ENCODE measurements around the gene IL6.

Gene IL6

DNA sequence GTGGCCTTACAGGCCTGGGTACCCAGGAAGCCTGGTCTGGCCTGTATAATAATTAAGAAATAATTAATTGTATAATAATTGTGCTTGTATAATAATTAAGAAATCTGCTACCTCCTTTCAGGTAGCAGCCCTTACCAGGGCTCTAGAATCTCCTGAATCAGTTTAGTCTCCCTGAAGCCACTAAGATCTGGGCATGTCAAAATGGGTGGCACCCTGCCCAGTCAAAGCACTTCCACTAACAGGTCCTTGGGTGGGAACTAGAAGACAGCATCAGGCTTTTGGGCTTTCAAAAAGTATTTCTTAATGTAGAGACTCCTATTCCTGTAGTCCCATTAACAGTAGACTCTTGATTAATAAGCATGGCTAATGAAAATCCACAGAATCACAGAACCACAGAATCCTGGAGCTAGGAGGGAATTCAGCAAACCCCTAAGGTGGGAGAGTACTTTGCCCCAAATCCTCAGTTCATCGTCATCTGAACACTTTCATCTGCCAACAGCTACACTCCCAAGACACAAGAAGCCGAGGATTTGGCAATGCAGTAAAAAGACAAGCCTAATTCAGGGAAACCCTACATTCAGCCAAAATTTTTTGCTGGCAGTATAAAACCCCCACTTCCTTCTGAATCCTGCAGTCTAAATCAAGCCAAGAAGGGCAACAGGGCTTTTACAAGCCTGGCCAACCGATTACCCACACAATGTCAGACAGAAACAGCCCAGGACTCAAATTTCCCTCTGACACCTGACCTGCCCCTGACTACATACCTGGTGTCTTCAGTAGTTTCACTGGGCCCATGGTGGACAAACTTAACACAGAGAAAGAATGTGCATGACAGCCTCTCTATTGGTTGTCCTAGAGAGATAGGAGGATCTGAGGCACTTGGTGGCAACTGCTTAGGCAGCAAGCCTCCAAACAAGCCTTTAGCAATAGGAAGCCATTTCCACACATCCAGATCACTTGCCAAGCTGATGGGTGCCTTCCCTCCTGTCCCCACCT lies 5.9 kb upstream of the IL6 start:
- Histone ChIP-seq H3K4me1 (ENCODE audit: control insufficient read depth, insufficient read depth, low read length) (peaks cover 5% of the 10 kb centered on the region), H3K36me3 (ENCODE audit: control insufficient read depth, insufficient read depth, low read length) (no peaks in the 10 kb centered on the region), H3K4me3 (ENCODE audit: low read depth, low read length) (no peak overlapping the region), H3K9me3 (ENCODE audit: control insufficient read depth, insufficient read depth, low read length) (no peaks in the 10 kb centered on the region), H3K27me3 (ENCODE audit: control insufficient read depth, insufficient read depth, low read length) (no peaks in the 10 kb centered on the region), H3K9ac (ENCODE audit: low read depth, low read length) (no peak overlapping the region)

GRCh38 chr7:22722536-22723180 lies 4.3 kb upstream of the IL6 start:
- no peaks in the 10 kb centered on the region for H3K36me3 ChIP-seq (ENCODE audit: control insufficient read depth, insufficient read depth, low read length)
- peaks cover 9% of the 10 kb centered on the region for H3K4me1 ChIP-seq (ENCODE audit: control insufficient read depth, insufficient read depth, low read length)
- H3K9ac ChIP-seq (ENCODE audit: low read depth, low read length): no peak overlapping the region
- no peaks in the 10 kb centered on the region for H3K9me3 ChIP-seq (ENCODE audit: control insufficient read depth, insufficient read depth, low read length)
- no peak overlapping the region for H3K4me3 ChIP-seq (ENCODE audit: low read depth, low read length)
- H3K27me3 ChIP-seq (ENCODE audit: control insufficient read depth, insufficient read depth, low read length): no peaks in the 10 kb centered on the region

GRCh38 chr7:22723181-22723601 lies 3.8 kb upstream of the IL6 start:
- Histone ChIP-seq H3K27me3 (ENCODE audit: control insufficient read depth, insufficient read depth, low read length) (no peaks in the 10 kb centered on the region), H3K4me3 (ENCODE audit: low read depth, low read length) (no peak overlapping the region), H3K9me3 (ENCODE audit: control insufficient read depth, insufficient read depth, low read length) (no peaks in the 10 kb centered on the region), H3K36me3 (ENCODE audit: control insufficient read depth, insufficient read depth, low read length) (no peaks in the 10 kb centered on the region), H3K9ac (ENCODE audit: low read depth, low read length) (no peak overlapping the region), H3K4me1 (ENCODE audit: control insufficient read depth, insufficient read depth, low read length) (peaks cover 9% of the 10 kb centered on the region)

- Histone ChIP-seq H3K4me1 (ENCODE audit: control insufficient read depth, insufficient read depth, low read length) (peaks cover 9% of the 10 kb centered on the region), H3K4me3 (ENCODE audit: low read depth, low read length) (no peak overlapping the region), H3K36me3 (ENCODE audit: control insufficient read depth, insufficient read depth, low read length) (no peaks in the 10 kb centered on the region), H3K9ac (ENCODE audit: low read depth, low read length) (no peak overlapping the region), H3K27me3 (ENCODE audit: control insufficient read depth, insufficient read depth, low read length) (no peaks in the 10 kb centered on the region), H3K9me3 (ENCODE audit: control insufficient read depth, insufficient read depth, low read length) (no peaks in the 10 kb centered on the region)
Measured at GRCh38 chr7:22723637-22724036, 3.4 kb upstream of the IL6 start.

- Histone ChIP-seq H3K27me3 (ENCODE audit: control insufficient read depth, insufficient read depth, low read length) (no peaks in the 10 kb centered on the region), H3K36me3 (ENCODE audit: control insufficient read depth, insufficient read depth, low read length) (no peaks in the 10 kb centered on the region), H3K4me1 (ENCODE audit: control insufficient read depth, insufficient read depth, low read length) (peaks cover 9% of the 10 kb centered on the region), H3K9me3 (ENCODE audit: control insufficient read depth, insufficient read depth, low read length) (no peaks in the 10 kb centered on the region), H3K4me3 (ENCODE audit: low read depth, low read length) (no peak overlapping the region), H3K9ac (ENCODE audit: low read depth, low read length) (no peak overlapping the region)
Measured at GRCh38 chr7:22724861-22725260, 2.1 kb upstream of the IL6 start.

- Histone ChIP-seq H3K9me3 (ENCODE audit: control insufficient read depth, insufficient read depth, low read length) (no peaks in the 10 kb centered on the region), H3K9ac (ENCODE audit: low read depth, low read length) (no peak overlapping the region), H3K36me3 (ENCODE audit: control insufficient read depth, insufficient read depth, low read length) (no peaks in the 10 kb centered on the region), H3K27me3 (ENCODE audit: control insufficient read depth, insufficient read depth, low read length) (no peaks in the 10 kb centered on the region), H3K4me1 (ENCODE audit: control insufficient read depth, insufficient read depth, low read length) (peaks cover 9% of the 10 kb centered on the region), H3K4me3 (ENCODE audit: low read depth, low read length) (no peak overlapping the region)
Measured at GRCh38 chr7:22725585-22725984, 1.4 kb upstream of the IL6 start.

DNA sequence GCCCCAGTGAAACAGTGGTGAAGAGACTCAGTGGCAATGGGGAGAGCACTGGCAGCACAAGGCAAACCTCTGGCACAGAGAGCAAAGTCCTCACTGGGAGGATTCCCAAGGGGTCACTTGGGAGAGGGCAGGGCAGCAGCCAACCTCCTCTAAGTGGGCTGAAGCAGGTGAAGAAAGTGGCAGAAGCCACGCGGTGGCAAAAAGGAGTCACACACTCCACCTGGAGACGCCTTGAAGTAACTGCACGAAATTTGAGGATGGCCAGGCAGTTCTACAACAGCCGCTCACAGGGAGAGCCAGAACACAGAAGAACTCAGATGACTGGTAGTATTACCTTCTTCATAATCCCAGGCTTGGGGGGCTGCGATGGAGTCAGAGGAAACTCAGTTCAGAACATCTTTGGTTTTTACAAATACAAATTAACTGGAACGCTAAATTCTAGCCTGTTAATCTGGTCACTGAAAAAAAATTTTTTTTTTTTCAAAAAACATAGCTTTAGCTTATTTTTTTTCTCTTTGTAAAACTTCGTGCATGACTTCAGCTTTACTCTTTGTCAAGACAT lies 574 bp upstream of the IL6 start:
- no peak overlapping the region for H3K9ac ChIP-seq (ENCODE audit: low read depth, low read length)
- no peaks in the 10 kb centered on the region for H3K9me3 ChIP-seq (ENCODE audit: control insufficient read depth, insufficient read depth, low read length)
- no peaks in the 10 kb centered on the region for H3K27me3 ChIP-seq (ENCODE audit: control insufficient read depth, insufficient read depth, low read length)
- no peaks in the 10 kb centered on the region for H3K36me3 ChIP-seq (ENCODE audit: control insufficient read depth, insufficient read depth, low read length)
- H3K4me3 ChIP-seq (ENCODE audit: low read depth, low read length): peak overlapping the region; percentile 45
- peaks cover 9% of the 10 kb centered on the region for H3K4me1 ChIP-seq (ENCODE audit: control insufficient read depth, insufficient read depth, low read length)

DNA sequence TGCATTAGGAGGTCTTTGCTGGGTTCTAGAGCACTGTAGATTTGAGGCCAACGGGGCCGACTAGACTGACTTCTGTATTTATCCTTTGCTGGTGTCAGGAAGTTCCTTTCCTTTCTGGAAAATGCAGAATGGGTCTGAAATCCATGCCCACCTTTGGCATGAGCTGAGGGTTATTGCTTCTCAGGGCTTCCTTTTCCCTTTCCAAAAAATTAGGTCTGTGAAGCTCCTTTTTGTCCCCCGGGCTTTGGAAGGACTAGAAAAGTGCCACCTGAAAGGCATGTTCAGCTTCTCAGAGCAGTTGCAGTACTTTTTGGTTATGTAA lies 675 bp downstream of the IL6 start:
- no peaks in the 10 kb centered on the region for H3K9me3 ChIP-seq (ENCODE audit: control insufficient read depth, insufficient read depth, low read length)
- H3K9ac ChIP-seq (ENCODE audit: low read depth, low read length): no peak overlapping the region
- peak overlapping the region; percentile 45 for H3K4me3 ChIP-seq (ENCODE audit: low read depth, low read length)
- no peaks in the 10 kb centered on the region for H3K27me3 ChIP-seq (ENCODE audit: control insufficient read depth, insufficient read depth, low read length)
- H3K36me3 ChIP-seq (ENCODE audit: control insufficient read depth, insufficient read depth, low read length): no peaks in the 10 kb centered on the region
- H3K4me1 ChIP-seq (ENCODE audit: control insufficient read depth, insufficient read depth, low read length): peaks cover 9% of the 10 kb centered on the region

DNA sequence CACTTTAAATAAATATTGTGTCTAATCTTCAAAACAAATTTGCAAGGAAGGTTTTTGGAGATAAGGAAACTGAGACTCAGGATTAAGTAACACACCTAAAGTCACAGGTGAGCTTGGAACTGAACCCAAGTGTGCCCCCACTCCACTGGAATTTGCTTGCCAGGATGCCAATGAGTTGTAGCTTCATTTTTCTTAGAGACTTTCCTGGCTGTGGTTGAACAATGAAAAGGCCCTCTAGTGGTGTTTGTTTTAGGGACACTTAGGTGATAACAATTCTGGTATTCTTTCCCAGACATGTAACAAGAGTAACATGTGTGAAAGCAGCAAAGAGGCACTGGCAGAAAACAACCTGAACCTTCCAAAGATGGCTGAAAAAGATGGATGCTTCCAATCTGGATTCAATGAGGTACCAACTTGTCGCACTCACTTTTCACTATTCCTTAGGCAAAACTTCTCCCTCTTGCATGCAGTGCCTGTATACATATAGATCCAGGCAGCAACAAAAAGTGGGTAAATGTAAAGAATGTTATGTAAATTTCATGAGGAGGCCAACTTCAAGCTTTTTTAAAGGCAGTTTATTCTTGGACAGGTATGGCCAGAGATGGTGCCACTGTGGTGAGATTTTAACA lies 1.5 kb downstream of the IL6 start:
- Histone ChIP-seq H3K9ac (ENCODE audit: low read depth, low read length) (no peak overlapping the region), H3K4me1 (ENCODE audit: control insufficient read depth, insufficient read depth, low read length) (peaks cover 9% of the 10 kb centered on the region), H3K9me3 (ENCODE audit: control insufficient read depth, insufficient read depth, low read length) (no peaks in the 10 kb centered on the region), H3K4me3 (ENCODE audit: low read depth, low read length) (no peak overlapping the region), H3K36me3 (ENCODE audit: control insufficient read depth, insufficient read depth, low read length) (no peaks in the 10 kb centered on the region), H3K27me3 (ENCODE audit: control insufficient read depth, insufficient read depth, low read length) (no peaks in the 10 kb centered on the region)

DNA sequence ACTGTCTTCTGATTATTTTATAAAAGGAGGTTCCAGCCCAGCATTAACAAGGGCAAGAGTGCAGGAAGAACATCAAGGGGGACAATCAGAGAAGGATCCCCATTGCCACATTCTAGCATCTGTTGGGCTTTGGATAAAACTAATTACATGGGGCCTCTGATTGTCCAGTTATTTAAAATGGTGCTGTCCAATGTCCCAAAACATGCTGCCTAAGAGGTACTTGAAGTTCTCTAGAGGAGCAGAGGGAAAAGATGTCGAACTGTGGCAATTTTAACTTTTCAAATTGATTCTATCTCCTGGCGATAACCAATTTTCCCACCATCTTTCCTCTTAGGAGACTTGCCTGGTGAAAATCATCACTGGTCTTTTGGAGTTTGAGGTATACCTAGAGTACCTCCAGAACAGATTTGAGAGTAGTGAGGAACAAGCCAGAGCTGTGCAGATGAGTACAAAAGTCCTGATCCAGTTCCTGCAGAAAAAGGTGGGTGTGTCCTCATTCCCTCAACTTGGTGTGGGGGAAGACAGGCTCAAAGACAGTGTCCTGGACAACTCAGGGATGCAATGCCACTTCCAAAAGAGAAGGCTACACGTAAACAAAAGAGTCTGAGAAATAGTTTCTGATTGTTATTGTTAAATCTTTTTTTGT lies 2.3 kb downstream of the IL6 start:
- no peak overlapping the region for H3K9ac ChIP-seq (ENCODE audit: low read depth, low read length)

GRCh38 chr7:22730066-22730710 lies 3.2 kb downstream of the IL6 start:
- Histone ChIP-seq H3K4me1 (ENCODE audit: control insufficient read depth, insufficient read depth, low read length) (peaks cover 9% of the 10 kb centered on the region), H3K9me3 (ENCODE audit: control insufficient read depth, insufficient read depth, low read length) (no peaks in the 10 kb centered on the region), H3K9ac (ENCODE audit: low read depth, low read length) (no peak overlapping the region), H3K27me3 (ENCODE audit: control insufficient read depth, insufficient read depth, low read length) (no peaks in the 10 kb centered on the region), H3K36me3 (ENCODE audit: control insufficient read depth, insufficient read depth, low read length) (no peaks in the 10 kb centered on the region), H3K4me3 (ENCODE audit: low read depth, low read length) (no peak overlapping the region)

More for the DNA sequence above, 2.3 kb downstream of the IL6 start:
- Histone ChIP-seq H3K9me3 (ENCODE audit: control insufficient read depth, insufficient read depth, low read length) (no peaks in the 10 kb centered on the region), H3K27me3 (ENCODE audit: control insufficient read depth, insufficient read depth, low read length) (no peaks in the 10 kb centered on the region), H3K4me3 (ENCODE audit: low read depth, low read length) (no peak overlapping the region), H3K4me1 (ENCODE audit: control insufficient read depth, insufficient read depth, low read length) (peaks cover 9% of the 10 kb centered on the region), H3K36me3 (ENCODE audit: control insufficient read depth, insufficient read depth, low read length) (no peaks in the 10 kb centered on the region)
